Central memory CD4-positive, alpha-beta T cell (primary cell): Measurements from ENCODE around the gene CDH12.
"Not testable (repeated sequence)": the region's sequence is repeated elsewhere in the genome, so short reads cannot be mapped to it uniquely, and the experiment has no call there.

ENCODE experiments used
- DNase-seq: peaks from one replicate; pipeline ENCODE4 v3.0.0; 2022
- total RNA-seq, 3 experiments: gene quantifications; one replicate each; lab custom pipeline; 2026; lab: John Stamatoyannopoulos, UW

The CDH12 gene
- total RNA-seq = 0 reads per million in 3 experiments

DNA sequence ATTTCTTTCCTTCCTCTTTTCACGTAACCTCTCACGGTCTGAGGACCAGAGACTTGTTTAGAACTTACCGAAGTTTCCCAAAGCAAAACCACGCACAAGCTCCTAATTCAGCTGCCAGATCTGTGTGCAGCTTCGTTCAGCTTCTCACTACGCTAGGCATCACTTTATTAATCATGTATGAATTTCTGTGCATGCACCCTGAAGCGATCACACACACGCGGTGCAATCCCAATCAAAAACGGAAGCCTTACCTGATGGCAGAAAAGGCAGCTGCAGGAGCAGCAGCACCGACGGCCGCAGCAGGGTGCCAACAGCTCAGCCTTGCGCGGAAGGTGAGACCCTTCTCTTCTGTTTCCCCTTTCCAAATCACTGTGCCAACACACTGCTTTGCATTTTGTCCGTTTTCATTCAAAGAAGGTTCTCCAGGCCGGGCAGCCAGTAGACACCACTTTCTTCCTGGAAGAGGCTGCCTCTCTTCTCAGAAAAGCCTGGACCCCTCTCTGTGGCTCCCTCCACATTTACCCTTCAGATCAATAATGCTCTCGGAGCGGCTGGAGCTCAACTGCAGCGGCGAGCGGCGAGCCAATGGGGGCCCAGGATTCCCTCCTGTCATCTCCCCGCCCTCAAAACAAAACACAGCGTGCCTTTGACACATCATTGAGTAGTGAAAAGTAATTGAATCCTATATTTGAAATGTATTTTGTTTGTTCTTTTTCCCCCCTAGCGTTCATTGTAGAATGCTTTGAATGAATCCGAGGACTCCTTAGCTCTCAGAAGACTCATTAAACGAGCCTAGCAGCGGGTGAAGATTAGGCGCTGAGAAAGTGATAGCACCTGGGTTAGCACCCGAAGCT is at the start of gene CDH12:
TSS of gene CDH12 (minus strand) at position 538 of the 854 bp plus-strand sequence.
- DNase-seq = no peak

DNA sequence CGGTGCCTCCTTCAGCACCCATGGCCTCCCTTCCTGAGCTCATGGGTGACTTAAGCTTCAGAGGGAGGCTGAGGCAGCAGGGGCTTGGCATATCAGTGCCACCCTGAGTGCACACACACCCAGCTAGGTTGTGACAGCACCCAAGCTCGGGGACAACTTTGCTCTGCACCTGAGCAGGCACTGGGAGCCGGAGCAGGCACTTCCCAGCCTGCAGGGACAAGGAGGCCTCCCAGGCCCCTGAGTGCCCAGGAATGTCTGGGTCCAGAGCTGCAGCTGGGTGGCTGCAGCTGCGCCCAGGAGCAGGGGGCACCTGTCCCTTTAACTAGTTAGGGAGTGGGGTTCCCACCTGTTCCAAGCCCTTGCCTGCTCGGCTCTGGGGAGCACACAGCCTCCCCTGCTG is 48.7 kb upstream of the CDH12 start:
- DNase-seq = no peak

DNA sequence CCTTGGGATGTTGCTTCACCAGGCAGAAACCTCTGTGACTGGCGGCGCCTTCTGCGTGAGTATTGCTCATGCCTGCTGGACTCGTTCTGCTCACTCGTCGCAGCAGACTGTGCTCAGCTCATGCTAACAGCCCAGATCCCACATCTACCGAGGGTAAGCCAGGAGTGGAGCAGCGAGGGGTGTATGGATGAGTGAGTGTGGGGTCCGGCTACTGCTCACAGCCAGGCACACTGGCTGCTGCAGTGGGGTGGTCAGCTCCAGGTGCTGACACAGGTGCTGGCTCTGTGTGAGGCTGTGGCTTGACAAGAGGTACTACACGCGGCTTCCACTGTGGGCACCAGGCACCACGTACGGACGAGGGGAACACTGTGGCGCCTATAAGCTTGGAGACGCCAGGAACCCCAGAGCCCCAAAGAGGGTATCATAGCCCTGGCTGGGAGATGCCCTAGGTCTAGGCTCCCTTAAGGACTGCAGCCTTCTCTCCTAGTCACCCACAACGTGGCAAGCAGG is 47.7 kb upstream of the CDH12 start:
- DNase-seq = no peak

DNA sequence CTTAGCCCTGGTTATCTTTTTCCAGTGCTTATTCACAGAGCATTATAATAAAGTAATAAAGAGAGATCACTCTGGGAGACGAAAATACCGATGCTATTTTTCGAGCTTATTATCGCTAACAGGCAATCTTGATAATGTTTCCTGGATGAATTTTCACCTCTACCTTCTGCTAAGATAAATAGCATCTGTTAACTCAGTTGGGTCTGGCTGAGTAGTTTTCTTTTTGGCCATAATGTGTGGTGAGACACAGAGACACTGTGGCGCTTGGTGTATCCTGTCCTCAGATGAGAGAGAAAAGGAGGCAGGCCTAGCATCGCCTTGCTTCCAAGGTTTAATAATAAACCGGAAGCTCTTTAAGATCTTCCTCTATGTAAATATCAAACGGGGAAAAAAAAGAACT is 46.2 kb upstream of the CDH12 start:
- no peak for DNase-seq

DNA sequence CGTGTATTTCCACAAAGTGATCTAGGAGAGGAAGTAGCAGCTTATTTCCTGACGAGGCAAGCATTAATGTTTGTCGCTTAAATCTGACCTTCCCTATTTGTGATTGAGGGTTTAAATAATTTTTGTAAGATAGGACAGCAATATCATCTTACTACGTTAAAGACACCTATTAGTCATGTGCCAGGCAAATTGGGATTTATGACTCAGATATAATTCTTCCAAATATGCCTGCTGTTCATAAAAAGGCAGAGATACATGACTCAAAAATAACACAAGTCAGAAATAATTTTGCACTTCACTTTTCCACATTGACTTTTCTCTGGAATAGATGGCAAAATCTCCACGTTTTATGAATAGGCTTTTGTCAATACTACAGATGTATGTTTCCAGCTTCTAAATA is 43.0 kb upstream of the CDH12 start:
- no peak for DNase-seq

DNA sequence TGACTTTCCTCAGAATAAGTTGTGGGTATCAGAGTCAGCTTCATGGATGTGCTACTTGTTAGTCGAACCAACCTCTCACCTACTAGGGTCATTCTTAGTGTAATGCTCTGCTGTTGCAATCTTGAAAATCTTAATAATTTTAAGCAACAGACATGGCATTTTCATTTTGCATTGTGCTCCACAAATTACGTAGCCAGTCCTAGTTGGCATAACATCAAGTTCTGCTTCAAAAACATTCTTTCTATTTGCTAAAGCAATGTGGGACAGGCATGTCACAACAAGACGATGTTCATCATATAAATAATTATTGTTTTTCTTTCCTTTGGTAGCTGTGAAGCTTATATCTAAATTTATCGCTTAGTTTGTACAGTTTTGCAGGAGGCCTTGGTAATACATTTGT is 39.3 kb upstream of the CDH12 start:
- no peak for DNase-seq

DNA sequence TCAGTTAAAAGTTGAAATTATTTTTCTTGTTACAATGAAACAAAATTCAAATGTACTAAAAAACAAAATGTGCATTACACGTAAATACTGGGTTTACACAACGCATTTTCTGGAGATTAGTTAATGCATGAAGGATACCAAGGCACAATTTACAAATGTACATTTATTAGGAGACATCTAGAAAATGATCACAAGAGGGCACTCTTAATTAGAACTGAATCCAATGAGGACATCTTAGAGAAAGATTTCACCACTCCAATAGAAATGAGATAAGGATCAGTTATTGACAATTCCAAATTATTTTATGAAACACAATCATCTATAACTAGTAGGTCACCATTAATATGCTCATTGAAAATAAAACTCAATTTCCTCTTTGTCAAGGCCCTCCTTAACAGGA is 36.6 kb upstream of the CDH12 start:
- DNase-seq = no peak

DNA sequence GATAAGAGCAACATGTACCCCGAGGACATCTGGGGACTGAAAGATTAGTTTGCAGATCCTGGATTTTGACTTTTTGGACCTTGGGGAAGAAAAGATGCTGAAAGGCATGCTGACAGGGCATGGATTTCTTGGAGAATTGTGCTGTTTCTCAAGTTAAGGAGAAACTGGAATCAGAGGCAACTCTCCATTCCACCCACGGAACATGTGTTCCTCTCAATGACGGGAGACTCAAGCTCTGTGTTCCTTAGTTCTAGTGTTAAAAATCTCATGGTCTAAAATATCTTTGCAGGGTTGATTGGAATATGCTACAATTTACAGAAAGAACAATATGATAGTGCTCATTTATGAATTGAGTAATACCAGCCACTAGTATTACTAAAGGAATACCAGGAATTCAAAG is 34.4 kb upstream of the CDH12 start:
- no peak for DNase-seq

DNA sequence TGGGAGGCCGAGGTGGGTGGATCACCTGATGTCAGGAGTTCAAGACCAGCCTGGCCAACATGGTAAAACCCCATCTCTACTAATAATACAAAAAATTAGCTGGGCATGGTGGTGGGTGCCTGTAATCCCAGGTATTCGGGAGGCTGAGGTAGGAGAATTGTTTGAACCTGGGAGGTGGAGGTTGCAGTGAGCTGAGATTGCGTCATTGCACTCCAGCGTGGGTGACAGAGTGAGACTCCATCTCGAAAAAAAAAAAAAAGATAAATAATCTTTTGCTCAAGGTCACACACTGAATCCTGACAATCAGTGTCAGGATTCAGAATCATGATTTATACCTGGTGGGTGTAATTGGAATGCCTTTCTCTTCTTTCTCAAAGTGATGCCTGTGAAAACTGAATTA is 5.8 kb upstream of the CDH12 start:
- DNase-seq = not testable (repeated sequence)

DNA sequence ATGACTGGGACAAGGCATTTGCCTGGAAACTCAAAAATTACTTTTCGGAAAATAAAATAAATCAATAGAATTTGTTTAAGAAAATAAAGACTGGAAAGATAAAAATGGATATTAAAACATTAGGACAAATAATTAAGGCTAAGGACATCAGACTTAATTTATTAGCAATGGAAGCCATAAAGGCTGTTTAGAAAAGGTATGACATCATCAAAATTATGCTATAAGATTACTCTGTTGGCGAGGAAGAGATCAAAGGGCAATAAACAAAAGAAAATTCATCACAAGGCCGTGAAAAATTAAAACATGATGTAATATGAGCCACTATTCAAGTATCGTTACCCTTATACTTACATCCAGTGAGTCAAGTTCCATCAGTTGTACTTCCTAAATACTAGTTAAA is 2.7 kb upstream of the CDH12 start:
- DNase-seq = no peak

DNA sequence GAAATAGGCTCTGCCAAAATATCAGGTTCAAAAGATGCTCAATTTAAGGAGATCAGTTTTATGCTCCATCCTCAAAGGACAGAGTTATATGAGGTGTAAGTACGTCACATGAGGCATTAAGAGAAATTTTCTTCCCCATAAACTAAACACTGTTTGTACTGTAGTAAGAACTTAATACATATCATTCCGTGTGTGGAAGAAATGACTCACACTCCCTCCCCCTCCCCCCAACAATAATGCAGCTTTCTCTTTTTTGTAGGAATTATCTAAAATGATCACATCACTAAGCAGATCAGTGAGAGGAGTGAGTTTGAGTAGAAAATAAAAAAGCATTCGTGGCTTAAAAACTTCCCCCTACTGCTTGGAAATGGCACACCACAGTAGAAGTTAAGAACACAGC is 2.2 kb downstream of the CDH12 start:
- DNase-seq = no peak

DNA sequence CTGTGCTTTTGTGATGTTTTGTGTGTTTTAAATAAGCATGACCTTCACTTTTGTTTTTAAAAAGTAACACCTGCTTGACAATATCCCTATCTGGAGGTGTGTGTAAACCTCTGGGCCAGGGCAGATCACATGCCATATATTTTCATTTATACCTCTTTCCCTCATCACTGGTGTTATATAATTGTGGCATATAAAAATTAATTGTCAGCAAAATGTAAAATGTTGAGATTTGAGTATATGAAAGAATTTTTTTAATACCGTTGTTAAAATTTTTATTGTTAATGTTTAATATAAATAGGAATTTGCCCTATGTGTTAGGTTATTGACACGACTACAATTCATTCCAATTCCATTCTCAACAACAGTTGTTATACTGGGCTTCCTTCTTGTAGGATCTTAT is 6.5 kb downstream of the CDH12 start:
- DNase-seq = no peak

DNA sequence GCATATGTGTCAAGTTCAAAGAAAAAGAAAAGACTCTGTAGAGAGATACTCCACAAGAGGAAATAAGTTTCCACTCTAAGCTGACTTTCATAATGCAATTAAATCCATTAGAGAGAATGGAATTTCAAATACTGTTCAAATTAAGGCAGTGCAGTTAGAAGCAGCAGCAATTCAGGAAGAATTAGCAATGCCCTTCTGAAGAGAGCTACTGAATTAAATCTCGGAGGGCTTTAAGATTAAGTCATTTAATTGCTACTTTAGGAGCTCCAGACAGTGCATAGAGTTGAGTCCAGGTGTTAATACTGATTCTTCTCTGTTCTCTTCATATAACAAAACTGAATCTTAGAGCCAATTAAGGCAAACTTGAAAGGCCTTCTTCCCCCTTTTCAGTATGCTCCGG is 8.5 kb downstream of the CDH12 start:
- no peak for DNase-seq

DNA sequence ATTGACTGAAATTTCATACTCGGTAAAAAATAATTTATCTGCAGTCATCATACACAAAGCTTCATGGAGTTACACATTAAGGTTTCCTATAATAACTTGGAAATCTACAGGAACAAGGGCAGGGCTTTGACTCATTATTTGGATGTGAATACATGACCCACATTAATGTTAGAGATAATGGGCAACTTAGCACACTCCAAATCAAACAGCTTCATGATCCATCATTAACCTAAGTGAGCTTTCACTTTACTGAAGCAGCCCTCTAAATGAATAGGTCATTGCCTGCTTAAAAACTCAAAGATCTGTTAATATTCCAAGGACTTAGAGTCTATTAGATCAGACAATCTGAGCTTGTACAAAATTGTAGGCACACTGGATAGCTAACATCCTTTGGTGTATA is 9.0 kb downstream of the CDH12 start:
- DNase-seq = no peak

DNA sequence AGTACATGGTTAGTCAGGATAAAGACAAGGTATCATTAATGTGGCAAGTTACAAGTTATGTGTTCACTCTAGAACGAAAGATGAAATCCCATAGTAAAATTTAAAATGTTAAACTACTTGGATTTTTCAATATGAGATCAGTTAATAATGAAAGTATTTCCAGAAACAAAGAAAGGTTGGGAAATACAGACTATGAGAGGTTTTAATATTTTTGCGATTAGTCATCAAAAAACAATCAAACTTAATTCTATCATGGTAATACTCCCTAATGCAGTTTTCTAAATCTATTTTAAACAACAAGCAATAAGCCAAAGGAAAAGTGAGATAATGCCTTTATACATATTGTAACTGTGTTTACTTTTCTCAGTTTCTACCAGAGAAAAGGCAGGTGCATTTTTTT is 10.6 kb downstream of the CDH12 start:
- no peak for DNase-seq

DNA sequence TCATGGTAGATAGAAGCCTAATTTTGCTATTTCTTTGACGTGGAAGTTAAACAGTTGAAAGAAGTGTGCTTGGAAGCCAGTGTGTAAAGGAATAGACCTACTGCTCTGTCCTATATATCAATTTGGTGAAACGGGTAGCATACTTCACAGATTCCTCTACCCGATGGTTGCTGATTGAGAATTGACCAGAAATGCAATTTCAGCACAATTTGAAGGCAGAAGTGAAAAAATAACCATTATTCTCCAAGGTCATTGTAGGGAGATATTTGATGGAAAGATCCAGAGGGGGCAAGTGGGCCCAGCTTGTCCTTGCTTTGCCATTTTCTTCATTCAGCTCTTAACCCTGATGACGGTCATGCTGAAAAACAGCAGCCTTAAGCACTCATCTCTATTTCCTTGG is 15.3 kb downstream of the CDH12 start:
- DNase-seq = no peak

DNA sequence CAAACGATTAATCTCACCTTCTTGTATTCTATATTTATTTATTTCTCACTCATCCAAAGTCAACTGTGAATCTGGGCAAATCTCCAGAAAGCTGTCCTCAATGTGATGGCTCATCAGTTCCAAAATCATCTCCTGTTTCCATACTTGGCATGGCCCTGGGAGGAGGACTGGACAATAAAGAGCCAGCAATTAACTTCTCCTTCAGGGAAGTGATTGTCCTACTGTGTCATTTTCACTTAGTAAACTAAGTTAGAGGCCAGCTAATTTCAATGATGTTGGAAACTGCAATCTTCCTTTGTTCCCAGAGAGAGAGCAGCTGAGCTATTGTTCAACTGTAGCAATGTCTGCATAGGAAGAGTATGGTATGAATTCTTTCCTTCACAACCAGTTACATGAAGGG is 17.5 kb downstream of the CDH12 start:
- no peak for DNase-seq

DNA sequence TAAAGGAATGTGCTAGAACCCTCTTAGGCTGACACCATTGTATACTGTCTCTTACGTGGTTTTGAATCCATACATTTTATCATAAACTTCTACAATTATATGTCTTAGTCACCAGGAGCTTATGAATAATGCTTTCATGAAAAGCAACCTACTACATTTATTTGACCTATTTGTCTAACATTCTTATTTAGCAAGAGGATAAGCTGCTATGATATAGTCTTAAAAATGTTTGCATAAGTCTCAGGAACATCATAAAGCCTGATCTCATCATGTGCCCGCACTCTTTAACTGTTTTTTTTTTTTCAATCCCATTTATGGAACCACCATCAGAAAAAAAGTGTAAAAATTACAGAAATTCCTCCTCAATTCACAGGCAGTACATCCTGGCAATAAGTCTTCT is 59.7 kb downstream of the CDH12 start:
- no peak for DNase-seq

DNA sequence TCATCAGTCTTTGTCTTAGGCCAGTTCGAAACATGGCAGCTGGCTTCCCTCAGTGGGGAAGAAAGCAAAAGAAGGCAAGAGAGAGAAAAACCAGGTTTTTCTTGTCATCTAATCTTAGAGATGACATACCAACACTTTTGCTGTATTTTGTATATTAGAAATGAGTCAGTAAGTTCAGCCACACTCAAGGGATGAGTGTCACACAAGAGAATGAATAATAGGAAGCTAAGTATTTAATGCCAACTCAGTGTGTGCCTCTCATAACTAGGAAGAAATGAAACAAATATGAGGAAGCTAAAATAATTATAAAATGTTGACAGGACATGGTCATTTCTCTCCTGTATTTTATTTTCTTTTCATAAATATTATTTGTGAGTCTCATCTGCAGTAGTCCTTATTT is 65.3 kb downstream of the CDH12 start:
- DNase-seq = no peak

DNA sequence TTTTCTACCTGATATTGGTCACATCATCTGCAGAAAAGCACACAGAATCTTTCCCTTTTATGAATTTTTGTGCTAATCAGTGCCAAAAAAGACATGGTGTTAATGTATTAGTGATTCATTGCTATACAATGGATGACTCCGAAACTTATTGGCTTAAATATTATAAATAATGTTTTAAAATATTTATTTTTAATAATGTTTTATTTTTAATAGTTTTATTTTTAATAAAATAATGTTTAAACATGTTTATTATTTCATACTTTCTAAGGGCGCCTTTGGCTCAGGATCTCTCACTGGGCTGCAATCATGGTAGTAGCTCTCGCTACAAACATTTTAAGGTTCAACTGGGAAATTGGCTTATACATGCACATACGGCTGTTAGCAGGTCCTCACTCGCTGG is 65.7 kb downstream of the CDH12 start:
- no peak for DNase-seq

DNA sequence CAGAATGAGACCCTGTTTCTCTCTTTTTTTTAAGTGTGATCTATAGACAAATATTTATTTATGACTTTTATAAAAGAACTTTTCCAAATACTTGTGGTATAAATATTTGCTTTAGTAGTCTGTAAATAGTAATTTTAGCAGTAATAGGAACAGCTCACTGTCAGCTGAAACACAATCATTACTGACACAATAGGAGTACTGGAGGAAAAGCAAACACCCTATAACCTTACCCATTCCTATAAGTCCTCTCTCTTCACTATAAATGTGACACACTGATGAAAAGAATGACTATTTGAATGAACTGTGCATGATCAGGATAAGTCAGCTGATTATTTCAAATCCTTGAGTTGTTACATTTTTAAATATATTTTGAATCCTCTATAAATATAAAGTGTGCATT is 72.4 kb downstream of the CDH12 start:
- no peak for DNase-seq

DNA sequence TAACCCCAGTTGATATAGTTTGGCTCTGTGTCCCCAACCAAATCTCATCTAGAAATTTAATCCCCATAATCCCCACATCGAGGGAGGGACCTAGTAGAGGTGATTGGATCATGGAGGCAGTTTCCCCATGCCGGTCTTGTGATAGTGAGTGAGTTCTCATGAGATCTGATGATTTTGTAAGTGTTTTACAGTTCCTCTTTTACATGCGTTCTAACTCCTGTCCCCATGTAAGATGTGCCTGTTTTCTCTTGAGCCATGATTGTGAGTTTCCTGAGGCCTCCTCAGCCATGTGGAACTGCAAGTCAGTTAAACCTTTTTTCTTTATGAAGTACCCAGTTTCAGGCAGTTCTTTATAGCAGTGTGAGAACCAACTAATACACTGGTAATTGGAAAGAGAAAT is 73.6 kb downstream of the CDH12 start:
- no peak for DNase-seq

DNA sequence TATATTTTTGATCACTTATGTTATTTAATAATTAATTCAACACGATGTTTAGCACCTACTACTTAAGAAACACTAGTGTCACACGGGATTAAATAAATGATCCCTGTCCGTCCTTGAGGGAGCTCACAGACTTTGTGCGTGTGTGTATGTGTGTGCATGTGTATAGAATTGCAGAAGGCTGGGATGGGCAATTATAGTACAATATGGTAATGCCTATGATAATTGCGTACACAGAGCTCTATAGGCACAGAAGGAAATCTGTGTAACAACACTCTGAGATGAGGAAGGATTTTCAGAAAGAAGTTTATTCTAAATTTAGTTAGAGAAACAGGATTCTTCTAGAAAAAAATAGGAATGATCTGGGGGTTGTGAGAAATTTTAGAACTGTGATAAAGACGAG is 76.9 kb downstream of the CDH12 start:
- DNase-seq = no peak

DNA sequence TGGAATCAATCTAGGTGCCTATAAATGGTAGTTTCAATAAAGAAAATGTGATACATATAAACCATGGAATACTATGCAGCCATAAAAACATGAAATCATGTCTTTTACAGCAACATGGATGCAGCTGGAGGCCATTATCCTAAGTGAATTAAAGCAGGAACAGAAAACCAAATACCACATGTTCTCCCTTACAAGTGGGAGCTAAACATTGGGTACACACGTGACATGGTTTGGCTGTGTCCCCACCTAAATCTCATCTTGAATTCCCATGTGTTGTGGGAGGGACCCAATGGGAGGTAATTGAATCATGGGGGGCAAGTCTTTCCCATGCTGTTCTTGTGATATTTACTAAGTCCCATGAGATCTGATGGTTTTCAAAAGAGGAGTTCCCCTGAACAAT is 78.9 kb downstream of the CDH12 start:
- DNase-seq = not testable (repeated sequence)

DNA sequence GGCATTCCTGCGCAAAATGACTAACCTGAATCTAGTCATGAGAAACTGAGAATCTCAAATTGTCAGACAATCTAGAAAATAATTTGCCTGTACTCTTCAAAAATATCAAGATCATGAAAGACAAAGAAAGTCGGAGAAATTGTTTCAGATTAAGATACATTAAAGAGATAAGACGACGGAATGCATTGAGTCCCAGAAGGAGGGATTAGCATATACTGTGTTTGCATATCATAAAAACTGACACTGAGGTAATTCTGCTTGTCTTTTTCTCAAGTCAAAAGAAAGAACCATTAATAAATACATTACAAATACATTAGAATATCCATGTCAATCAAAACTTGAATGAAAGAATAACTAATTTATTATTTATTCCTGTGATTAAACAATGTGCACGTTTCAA is 88.4 kb downstream of the CDH12 start:
- no peak for DNase-seq
